Thymus (tissue), 2 donors: ENCODE results near the gene HEXB. TPM values are rescaled to one million over a fixed set of nuclear protein-coding genes. Genes with fewer than 3 reads are reported as not detected.

Experiments used
- polyA plus RNA-seq: library from polyadenylated mRNA; stranded (reverse); fragments of 200-250 nt; gene quantifications from one replicate; pipeline ENCODE4 v1.2.3, GENCODE V29; 2013
- total RNA-seq: library from RNA; stranded (reverse); fragments of 120-200 nt; gene quantifications from one replicate; pipeline ENCODE4 v1.2.4, GENCODE V29; 2013
- donor health status: healthy.

The HEXB gene
- total and polyA plus RNA-seq, 2 donors: 54.9 to 93.1 TPM

Other genes starting within 250 kb of the HEXB start
- gene ENC1, start 44.5 kb upstream of the HEXB start, total RNA-seq: 5.9 TPM
- 8.4 TPM for gene ENC1, start 44.5 kb upstream of the HEXB start, polyA plus RNA-seq
- gene GFM2, start 81.9 kb downstream of the HEXB start, total RNA-seq: 36.4 TPM
- gene GFM2, start 81.9 kb downstream of the HEXB start, polyA plus RNA-seq: 37.2 TPM
- gene NSA2, start 82.0 kb downstream of the HEXB start, total RNA-seq: 224 TPM
- 192 TPM for gene NSA2, start 82.0 kb downstream of the HEXB start, polyA plus RNA-seq
- gene FAM169A, start 181.2 kb downstream of the HEXB start, total RNA-seq: 11.6 TPM
- gene FAM169A, start 181.2 kb downstream of the HEXB start, polyA plus RNA-seq: 5.3 TPM